ENCODE data around the gene TKTL1. TPM values are rescaled to one million over a fixed set of nuclear protein-coding genes. Genes with fewer than 3 reads are reported as not detected.

TKTL1 gene
- total and polyA plus RNA-seq, 2 of the 8 experiments (the other 6 are each of a cell fraction or from before 2014, with no cell fraction given), result 0.05 TPM; not detected in 1

DNA sequence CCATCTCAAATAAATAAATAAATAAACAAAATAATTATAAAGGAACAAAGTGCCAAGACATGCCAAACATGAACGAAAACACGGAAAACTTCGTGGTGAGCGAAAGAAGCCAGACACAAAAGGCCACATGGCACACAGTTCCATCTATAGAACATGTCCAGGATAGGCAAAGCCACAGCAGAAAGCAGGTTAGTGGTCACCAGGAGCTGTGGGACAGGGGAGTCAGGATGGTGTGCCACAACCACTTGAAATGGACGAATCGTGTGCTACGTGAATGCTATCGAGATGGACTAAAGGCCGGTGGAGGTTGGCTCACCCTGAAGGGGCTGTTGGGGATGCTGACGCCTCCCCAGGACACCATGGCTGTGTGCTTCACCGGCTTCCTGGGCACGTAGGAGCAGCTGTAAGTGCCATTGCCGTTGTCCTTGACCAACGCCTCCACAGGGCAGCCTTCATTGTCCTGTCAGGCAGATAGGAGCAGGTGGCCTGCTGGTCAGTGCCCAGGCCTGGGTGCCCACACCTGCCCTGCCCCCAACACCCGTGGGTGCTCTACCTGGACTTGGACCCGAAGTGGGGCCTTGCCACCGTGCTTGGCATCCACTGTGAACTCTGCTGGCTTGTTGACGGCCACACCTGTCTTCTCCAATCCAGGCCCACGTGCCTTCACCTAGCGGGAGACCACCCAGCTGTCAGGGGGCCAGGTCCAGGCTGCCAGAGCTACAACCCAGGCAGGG is 68.3 kb downstream of the TKTL1 start:
- Histone ChIP-seq H3K14ac (ENCODE audit: insufficient read length) (no peak overlapping the region), H3K56ac (replicated peaks; ENCODE audit: insufficient read length, low read depth, low read length) (no peak overlapping the region), H2BK12ac (ENCODE audit: low read depth, low read length) (no peak overlapping the region), H3K9me3 (ENCODE audit: insufficient read depth in 2 of 2, low read depth in 1 of 2, low read length in 1 of 2) (no peaks in the 10 kb centered on the region), H3K27ac (ENCODE audit: low read depth, low read length) (no peak overlapping the region), H4K5ac (ENCODE audit: insufficient read length, low read depth, low read length) (no peak overlapping the region), H3K79me1 (ENCODE audit: low read depth, low read length) (peaks cover 3% of the 10 kb centered on the region; the same call in 1 of the 2 replicates), H2AK5ac (ENCODE audit: low read depth, low read length) (no peak overlapping the region), H3K18ac (ENCODE audit: extremely low read depth, low read length) (no peak overlapping the region), H2BK20ac (ENCODE audit: low read length) (no peak overlapping the region), H2BK15ac (ENCODE audit: low read length) (no peak overlapping the region), H2BK120ac (replicated peaks; ENCODE audit: low read depth, low read length) (no peak overlapping the region), H3K27me3 (replicated peaks in 1 of 4; ENCODE audit: control insufficient read depth in 3 of 4, extremely low read depth in 1 of 4, insufficient read depth in 3 of 4, low read length in 3 of 4) (no peaks in the 10 kb centered on the region), H3K23ac (ENCODE audit: insufficient read length) (no peak overlapping the region), H3K9ac (replicated peaks in 1 of 4; ENCODE audit: extremely low read depth in 1 of 4, low read depth in 3 of 4, low read length in 3 of 4) (no peak overlapping the region), H3K4me1 (replicated peaks in 1 of 4; ENCODE audit: control insufficient read depth in 3 of 4, insufficient read depth in 4 of 4, low read length in 3 of 4) (peaks cover 0 to 6% (median 3%) of the 10 kb centered on the region in 4 experiments; a peak in 3 of 7 replicates), H3K4me3 (ENCODE audit: extremely low read depth in 1 of 4, insufficient read depth in 2 of 4, low read depth in 3 of 4, low read length in 4 of 4) (no peak overlapping the region), H4K91ac (replicated peaks; ENCODE audit: insufficient read length, low read length) (no peak overlapping the region), H3K23me2 (ENCODE audit: low read depth, low read length) (no peaks in the 10 kb centered on the region; the same call in 1 of the 2 replicates), H3K79me2 (ENCODE audit: control insufficient read depth in 1 of 2, insufficient read depth in 2 of 2, low read length in 2 of 2) (peaks cover 2 to 40% of the 10 kb centered on the region in 2 experiments; a peak in 2 of 4 replicates), H3K36me3 (ENCODE audit: control insufficient read depth in 2 of 4, insufficient read depth in 4 of 4, low read length in 3 of 4) (peaks cover 39 to 92% (median 74%) of the 10 kb centered on the region in 4 experiments), H3K4ac (replicated peaks; ENCODE audit: insufficient read length, low read depth, low read length) (no peak overlapping the region), H3K4me2 (ENCODE audit: insufficient read depth in 1 of 2, low read depth in 2 of 2, low read length in 2 of 2) (no peak overlapping the region), H2BK5ac (ENCODE audit: low read depth, low read length) (no peak overlapping the region), H2AFZ (ENCODE audit: low read length) (no peak overlapping the region), H4K20me1 (replicated peaks in 1 of 2; ENCODE audit: control insufficient read depth in 1 of 2, insufficient read depth in 2 of 2, low read length in 2 of 2) (peaks cover 25 to 45% of the 10 kb centered on the region in 2 experiments), H4K8ac (ENCODE audit: extremely low read depth, insufficient read depth, low read length) (no peak overlapping the region)
- ChIA-PET POLR2A (ENCODE audit: partially characterized antibody) (interaction anchor here (0.7 to 11.8 kb wide), 6 partner anchors 9 to 401 kb away, joined by 3 to 348 read pairs (median 4); partner anchors contain the start of genes EMD, FLNA and RPL10), CTCF (ENCODE audit: partially characterized antibody) (interaction anchor here (1.8 to 2.7 kb wide), 2 partner anchors 10 to 14 kb away, joined by 6 to 10 read pairs; partner anchors contain the start of gene FLNA)
- WGBS, 2 experiments (ENCODE audit: extremely low coverage in 1 of 2, insufficient coverage in 1 of 2, insufficient read length in 1 of 2, insufficient replicate concordance in 2 of 2, low coverage in 1 of 2, low lambda C conversion rate in 2 of 2, missing lambda C conversion rate in 1 of 2), result 95% methylated on average over 14 of the region's 20 CpGs; no CpG with 5 or more reads in 1 of the 2 experiments
- DNase-seq (ENCODE audit: low read depth in 1 of 2, low spot score in 2 of 2) (no peak), FAIRE-seq (no peak)
- TF ChIP-seq POLR2A (IDR thresholded peaks at IDR 0.05; ENCODE audit: control extremely low read depth in 1 of 2, low read depth in 2 of 2, low read length in 2 of 2) (peak in 1 of 2 experiments; percentile 75; a peak in 2 of 3 replicates), GABPA (IDR thresholded peaks at IDR 0.05; ENCODE audit: borderline replicate concordance, insufficient read depth, low read length) (no peak), POLR2AphosphoS5 (IDR thresholded peaks at IDR 0.05; ENCODE audit: low read depth, low read length) (peak; percentile 76)
